T-helper 9 cell (primary cell): Measurements from ENCODE around the gene PIH1D1.

ENCODE experiments used
- DNase-seq: peaks from one replicate; pipeline ENCODE4 v3.0.0-alpha.2; 2020
- total RNA-seq, 2 donors: gene quantifications; one replicate each; lab custom pipeline; 2026; lab: John Stamatoyannopoulos, UW

The PIH1D1 gene
- 70.2 to 94.2 reads per million in 2 donors for total RNA-seq

GRCh38 chr19:49451430-49452181, at the start of gene PIH1D1:
Gene PIH1D1, minus strand, starts transcription at chr19:49451814. Its CDS starts 240 bp downstream, at chr19:49451574.
- peak; percentile 86 for DNase-seq

GRCh38 chr19:49499030-49499670, 47.5 kb upstream of the PIH1D1 start:
- no peak for DNase-seq

- DNase-seq: no peak
Measured at GRCh38 chr19:49498475-49498874, 46.9 kb upstream of the PIH1D1 start.

GRCh38 chr19:49497789-49498103, 46.1 kb upstream of the PIH1D1 start:
- no peak for DNase-seq

- peak; percentile 63 for DNase-seq
Measured at GRCh38 chr19:49497047-49497788, 45.6 kb upstream of the PIH1D1 start.

- DNase-seq: no peak
Measured at GRCh38 chr19:49496574-49497008, 45.0 kb upstream of the PIH1D1 start.

- DNase-seq: no peak
Measured at GRCh38 chr19:49492573-49493405, 41.2 kb upstream of the PIH1D1 start.

GRCh38 chr19:49491804-49492572, 40.4 kb upstream of the PIH1D1 start:
- DNase-seq: no peak

- no peak for DNase-seq
Measured at GRCh38 chr19:49491030-49491803, 39.6 kb upstream of the PIH1D1 start.

GRCh38 chr19:49490287-49491029, 38.8 kb upstream of the PIH1D1 start:
- DNase-seq: no peak

GRCh38 chr19:49489601-49490167, 38.1 kb upstream of the PIH1D1 start:
- DNase-seq: no peak

- no peak for DNase-seq
Measured at GRCh38 chr19:49488863-49489537, 37.4 kb upstream of the PIH1D1 start.

GRCh38 chr19:49488046-49488862, 36.6 kb upstream of the PIH1D1 start:
- no peak for DNase-seq

- DNase-seq: peak; percentile 99
Measured at GRCh38 chr19:49487277-49488045, 35.8 kb upstream of the PIH1D1 start, which contains the start of gene RPL13A. Gene RPL13A, plus strand, starts transcription at chr19:49487608. Its CDS starts 22 bp downstream, at chr19:49487630.

GRCh38 chr19:49486710-49487276, 35.2 kb upstream of the PIH1D1 start:
- DNase-seq: no peak

- DNase-seq: no peak
Measured at GRCh38 chr19:49486232-49486631, 34.6 kb upstream of the PIH1D1 start.

- DNase-seq: no peak
Measured at GRCh38 chr19:49481020-49481683, 29.5 kb upstream of the PIH1D1 start.
